Esophagus squamous epithelium (tissue), 5 donors: ENCODE data around the gene SLC37A3. TPM values are rescaled to one million over a fixed set of nuclear protein-coding genes. Genes with fewer than 3 reads are reported as not detected.
A peak's percentile ranks its signal among the peaks of the same experiment; 100 is the strongest.

Experiments
- DNase-seq: peaks from one replicate; lab custom pipeline; 2025; lab: John Stamatoyannopoulos, UW
- H3K27ac ChIP-seq, 4 donors: fragments of 200-600 bp; sonication (generic); one replicate each; pipeline ENCODE4 v1.5.1; 2016 to 2019; ENCODE audit warnings: mild to moderate bottlenecking in 1 of 4
- H3K27me3 ChIP-seq, 4 donors: fragments of 200-600 bp; sonication (generic); 1 replicate in 3 of 4; 2 replicates in 1 of 4; pipeline versions ENCODE4 v1.5.1 to v1.6.0; 2017 to 2021; ENCODE audit warnings: antibody characterized with exemption in 1 of 4
- H3K36me3 ChIP-seq, 3 donors: fragments of 200-600 bp; sonication (generic); one replicate each; pipeline ENCODE4 v1.5.1; 2016 to 2019
- H3K4me1 ChIP-seq, 3 donors: fragments of 200-600 bp; sonication (generic); one replicate each; pipeline ENCODE4 v1.5.1; 2017 to 2019
- H3K4me3 ChIP-seq, 4 donors: fragments of 200-600 bp; sonication (generic); 1 replicate in 3 of 4; 2 replicates in 1 of 4; pipeline ENCODE4 v1.5.1; 2016 to 2019; ENCODE audit warnings: mild to moderate bottlenecking in 2 of 4, moderate library complexity in 1 of 4
- H3K9me3 ChIP-seq, 3 donors: fragments of 200-600 bp; sonication (generic); one replicate each; pipeline ENCODE4 v1.5.1; 2016 to 2019
- POLR2A ChIP-seq, 4 donors: fragments of 450-650 bp; IDR thresholded peaks; one replicate each; pipeline ENCODE4 v1.6.1; 2017; ENCODE audit warnings: antibody characterized with exemption in 4 of 4, mild to moderate bottlenecking in 4 of 4, moderate library complexity in 3 of 4
- WGBS, 2 donors: methylation state at CpG; one replicate each; pipeline ENCODE4 v1.1.5; 2018; 5-methylcytosine and 5-hydroxymethylcytosine counted together
- intact Hi-C: fragments of 100-400 bp; cut with DNase I; formaldehyde crosslinking; loops from one replicate; pipeline ENCODE4 v1.15.0; 2022
- total RNA-seq, 4 donors: library from RNA; depleted of rRNA; stranded (reverse); fragments of >200 nt; gene quantifications; one replicate each; pipeline ENCODE4 v1.1.0, GENCODE V29; 2016
- TF ChIP-seq, protein P1 (sequence below), 6 experiments: fragments of 450-650 bp in 4 of 6; fragments of 200-600 bp in 2 of 6; sonication (generic) in 2 of 6; IDR thresholded peaks; one replicate each; pipeline ENCODE4 v1.5.1; 2016 to 2019; ENCODE audit warnings: antibody characterized with exemption in 6 of 6, mild to moderate bottlenecking in 4 of 6, moderate library complexity in 4 of 6
- donor health status: DM: yes; HTN: yes; CAD: no.

Gene SLC37A3
- total RNA-seq, 4 donors from 2014 or later = 17.8 to 44.4 (median 20.9) TPM

DNA sequence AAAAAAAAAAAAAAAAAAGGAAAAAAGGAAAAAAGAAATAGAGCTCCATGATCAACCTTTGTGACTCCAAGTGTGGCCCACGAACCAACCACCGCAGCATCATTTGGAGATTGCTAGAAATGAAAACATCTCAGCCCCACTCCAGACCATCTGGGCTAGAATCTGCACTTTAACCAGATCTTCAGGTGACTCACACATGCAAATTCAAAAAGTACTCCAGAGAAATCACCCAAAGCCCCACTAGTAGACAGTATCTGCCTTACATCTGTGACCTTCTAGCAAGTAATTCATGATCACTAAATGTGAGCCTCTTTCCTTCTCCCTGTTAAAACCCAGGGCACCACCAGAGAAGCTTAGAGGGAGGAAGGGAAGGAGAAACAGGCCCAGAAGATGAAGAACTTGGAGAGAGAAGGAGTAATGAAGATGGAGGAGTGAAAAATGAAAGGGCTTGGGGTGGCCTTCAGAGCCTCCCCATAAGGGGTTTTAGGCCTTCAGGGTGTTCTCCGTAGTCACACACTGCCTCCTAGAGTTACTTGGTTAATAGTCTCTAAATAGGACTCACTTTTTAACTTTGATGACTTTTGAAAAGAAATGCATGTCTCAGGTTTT lies 94.0 kb downstream of the SLC37A3 start:
- no peak overlapping the region for H3K4me3 ChIP-seq
- TF ChIP-seq, protein P1, sequence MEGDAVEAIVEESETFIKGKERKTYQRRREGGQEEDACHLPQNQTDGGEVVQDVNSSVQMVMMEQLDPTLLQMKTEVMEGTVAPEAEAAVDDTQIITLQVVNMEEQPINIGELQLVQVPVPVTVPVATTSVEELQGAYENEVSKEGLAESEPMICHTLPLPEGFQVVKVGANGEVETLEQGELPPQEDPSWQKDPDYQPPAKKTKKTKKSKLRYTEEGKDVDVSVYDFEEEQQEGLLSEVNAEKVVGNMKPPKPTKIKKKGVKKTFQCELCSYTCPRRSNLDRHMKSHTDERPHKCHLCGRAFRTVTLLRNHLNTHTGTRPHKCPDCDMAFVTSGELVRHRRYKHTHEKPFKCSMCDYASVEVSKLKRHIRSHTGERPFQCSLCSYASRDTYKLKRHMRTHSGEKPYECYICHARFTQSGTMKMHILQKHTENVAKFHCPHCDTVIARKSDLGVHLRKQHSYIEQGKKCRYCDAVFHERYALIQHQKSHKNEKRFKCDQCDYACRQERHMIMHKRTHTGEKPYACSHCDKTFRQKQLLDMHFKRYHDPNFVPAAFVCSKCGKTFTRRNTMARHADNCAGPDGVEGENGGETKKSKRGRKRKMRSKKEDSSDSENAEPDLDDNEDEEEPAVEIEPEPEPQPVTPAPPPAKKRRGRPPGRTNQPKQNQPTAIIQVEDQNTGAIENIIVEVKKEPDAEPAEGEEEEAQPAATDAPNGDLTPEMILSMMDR (IDR thresholded peaks at IDR 0.05) = peak in 4 of 6 experiments; percentile 14 to 39 (median 24)
- no peak for TF ChIP-seq POLR2A (IDR thresholded peaks at IDR 0.05)
- no peaks in the 10 kb centered on the region for H3K27me3 ChIP-seq
- no peaks in the 10 kb centered on the region for H3K4me1 ChIP-seq
- H3K9me3 ChIP-seq = no peaks in the 10 kb centered on the region
- intact Hi-C loops = no loop called here
- DNase-seq = no peak
- no peaks in the 10 kb centered on the region for H3K36me3 ChIP-seq
- WGBS, 2 donors = 80 to 87% methylated on average over 3 of the region's 3 CpGs
- H3K27ac ChIP-seq = no peak overlapping the region

DNA sequence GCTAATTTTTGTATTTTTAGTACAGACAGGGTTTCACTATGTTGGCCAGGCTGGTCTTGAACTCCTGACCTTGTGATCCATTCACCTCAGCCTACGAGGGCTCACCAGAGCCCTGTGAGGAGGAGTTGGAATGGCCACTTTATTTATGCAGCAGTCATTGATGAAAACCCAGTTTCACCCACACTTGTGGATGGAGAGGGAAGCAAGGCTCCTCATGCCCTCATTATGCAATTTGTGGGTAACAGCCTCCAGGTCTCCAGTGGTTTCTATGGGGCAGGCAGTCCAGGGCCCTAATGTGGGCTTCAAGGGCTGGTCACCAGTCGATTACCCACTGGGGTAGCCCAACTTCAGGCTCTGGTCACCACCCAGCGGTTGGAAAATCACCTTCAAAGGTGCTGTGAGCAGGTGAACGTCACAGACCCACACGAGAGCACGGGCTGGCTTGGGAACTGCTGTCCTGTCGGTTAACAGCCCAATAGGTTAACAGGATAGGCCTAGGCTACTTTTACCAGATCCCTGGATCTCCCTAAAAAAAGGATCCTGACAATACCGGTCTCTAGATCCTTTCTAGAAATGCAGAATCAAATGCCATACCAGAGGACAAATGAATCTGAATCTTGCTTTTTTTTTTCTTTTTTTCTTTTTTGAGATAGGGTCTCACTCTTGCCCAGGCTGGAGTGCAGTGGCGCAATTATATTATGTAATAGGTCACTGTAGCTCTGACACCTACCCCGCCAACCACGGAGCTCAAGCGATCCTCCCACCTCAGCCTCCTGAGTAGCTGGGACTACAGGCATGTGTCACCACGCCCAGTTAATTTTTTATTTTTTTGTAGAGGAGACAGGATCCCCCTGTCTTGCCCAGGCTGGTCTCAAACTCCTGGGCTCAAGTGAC lies 97.8 kb downstream of the SLC37A3 start:
- intact Hi-C loops = no loop called here
- WGBS, 2 donors = 74 to 81% methylated on average over 10 to 12 of the region's 13 CpGs

DNA sequence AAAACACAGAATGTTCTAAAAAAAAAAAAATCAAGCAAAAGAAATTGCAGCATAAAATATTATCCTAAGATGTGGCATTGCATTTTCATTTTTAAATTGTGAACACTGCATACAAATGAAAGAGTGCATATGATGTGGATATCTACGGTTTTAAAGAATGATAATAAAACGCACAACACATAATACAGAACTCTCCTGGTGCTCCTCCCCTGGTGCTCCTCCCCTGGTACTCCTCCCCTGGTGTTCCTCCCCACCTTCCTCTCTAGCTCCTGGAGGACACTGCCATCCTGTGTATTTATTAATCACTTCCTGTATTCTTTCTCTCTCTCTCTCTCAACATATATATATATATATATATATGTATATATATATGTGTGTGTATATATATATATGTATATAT lies 100.1 kb downstream of the SLC37A3 start:
- intact Hi-C loops = no loop called here
- Histone ChIP-seq H3K4me3 (no peak overlapping the region), H3K4me1 (no peaks in the 10 kb centered on the region), H3K36me3 (no peaks in the 10 kb centered on the region), H3K27me3 (no peaks in the 10 kb centered on the region), H3K27ac (no peak overlapping the region), H3K9me3 (no peaks in the 10 kb centered on the region)
- TF ChIP-seq, protein P1 (IDR thresholded peaks at IDR 0.05) = no peak
- TF ChIP-seq POLR2A (IDR thresholded peaks at IDR 0.05) = no peak
- DNase-seq = no peak
- 80 to 83% methylated on average over 2 of the region's 2 CpGs for WGBS, 2 donors

More for the DNA sequence above, 97.8 kb downstream of the SLC37A3 start:
- no peak overlapping the region for H3K4me3 ChIP-seq
- no peak for DNase-seq
- no peak for TF ChIP-seq POLR2A (IDR thresholded peaks at IDR 0.05)
- TF ChIP-seq, protein P1 (IDR thresholded peaks at IDR 0.05) = no peak
- H3K36me3 ChIP-seq = no peaks in the 10 kb centered on the region
- H3K4me1 ChIP-seq = no peaks in the 10 kb centered on the region
- H3K27me3 ChIP-seq = no peaks in the 10 kb centered on the region
- H3K9me3 ChIP-seq = no peaks in the 10 kb centered on the region
- no peak overlapping the region for H3K27ac ChIP-seq

DNA sequence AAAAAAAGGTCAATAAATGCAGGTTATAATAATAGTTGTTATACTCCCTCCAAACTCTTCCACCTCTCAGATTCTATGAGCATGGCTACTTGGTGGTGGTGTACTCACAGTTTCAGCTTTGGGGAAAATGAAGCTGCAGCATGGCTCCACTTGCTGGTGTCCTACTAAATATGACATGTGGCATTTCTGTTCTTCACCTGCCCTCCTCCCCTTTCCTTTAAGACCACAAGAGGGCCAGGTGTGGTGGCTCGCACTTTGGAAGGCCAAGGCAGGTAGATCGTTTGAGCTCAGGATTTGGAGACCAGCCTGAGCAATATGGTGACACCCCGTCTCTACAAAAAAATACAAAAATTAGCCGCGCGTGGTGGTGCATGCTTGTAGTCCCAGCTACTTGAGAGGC lies 101.1 kb downstream of the SLC37A3 start:
- H3K27me3 ChIP-seq = no peaks in the 10 kb centered on the region
- H3K27ac ChIP-seq = no peak overlapping the region
- no peak overlapping the region for H3K4me3 ChIP-seq
- no peaks in the 10 kb centered on the region for H3K9me3 ChIP-seq
- no peaks in the 10 kb centered on the region for H3K36me3 ChIP-seq
- WGBS, 2 donors = 94 to 95% methylated on average over 4 to 5 of the region's 6 CpGs
- TF ChIP-seq, protein P1 (IDR thresholded peaks at IDR 0.05) = peak in 1 of 6 experiments; percentile 14
- TF ChIP-seq POLR2A (IDR thresholded peaks at IDR 0.05) = no peak
- no peaks in the 10 kb centered on the region for H3K4me1 ChIP-seq
- intact Hi-C loops = no loop called here
- no peak for DNase-seq

DNA sequence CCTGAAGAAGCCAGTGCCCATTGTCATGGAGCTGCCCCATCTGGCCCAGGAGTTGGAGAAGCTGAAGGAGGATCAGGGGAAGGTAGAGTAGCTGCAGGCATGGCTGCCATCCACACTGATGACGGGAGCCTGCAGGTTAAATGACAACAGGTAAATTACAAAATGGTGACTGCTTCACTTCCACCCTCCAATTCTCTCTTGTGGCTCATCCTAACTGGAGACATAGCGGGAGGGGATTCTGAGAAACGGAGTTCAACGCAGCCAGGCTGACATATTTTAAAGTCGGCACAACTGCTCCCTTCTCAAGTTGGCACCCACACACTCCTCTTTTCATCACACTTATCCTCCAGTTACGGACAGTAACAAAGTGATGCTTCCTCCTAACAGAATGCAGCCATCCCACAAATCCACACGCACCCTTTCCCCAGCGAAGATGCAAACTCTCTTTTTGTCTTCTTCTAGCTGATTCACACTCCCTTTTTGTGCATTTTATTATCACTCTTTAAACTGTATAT lies 103.0 kb downstream of the SLC37A3 start:
- 94 to 97% methylated on average over 7 to 8 of the region's 8 CpGs for WGBS, 2 donors
- H3K4me1 ChIP-seq = no peaks in the 10 kb centered on the region
- no peaks in the 10 kb centered on the region for H3K9me3 ChIP-seq
- no peaks in the 10 kb centered on the region for H3K36me3 ChIP-seq
- no peak overlapping the region for H3K27ac ChIP-seq
- H3K4me3 ChIP-seq = no peak overlapping the region
- no peak for DNase-seq
- intact Hi-C loops = no loop called here
- H3K27me3 ChIP-seq = no peaks in the 10 kb centered on the region
- TF ChIP-seq POLR2A (IDR thresholded peaks at IDR 0.05) = no peak
- TF ChIP-seq, protein P1 (IDR thresholded peaks at IDR 0.05) = no peak
